A673 (cell line): ENCODE measurements around the gene CCL14. TPM values are rescaled to one million over a fixed set of nuclear protein-coding genes. Genes with fewer than 3 reads are reported as not detected.

ENCODE experiments used
- Bru-seq: library from RNA; stranded (reverse); fragments of 400-500 nt; gene quantifications from one replicate; lab custom pipeline; 2021; lab: Mats Ljungman, UMichigan
- BruChase-seq, 2 experiments: library from RNA; stranded (reverse); fragments of 400-500 nt; gene quantifications; one replicate each; lab custom pipeline; 2021; lab: Mats Ljungman, UMichigan
- BruUV-seq: library from RNA; stranded (reverse); fragments of 400-500 nt; replicated peaks from 2 replicates; lab custom pipeline; 2021; lab: Mats Ljungman, UMichigan
- CTCF ChIA-PET: fragments of 300-600 bp; sonication (Branson Sonifier 250); formaldehyde crosslinking; loops from one replicate; lab custom pipeline; 2022; ENCODE audit warnings: antibody characterized with exemption; lab: Charles Lee
- POLR2A ChIA-PET: fragments of 300-600 bp; sonication (Branson Sonifier 250); formaldehyde crosslinking; loops from one replicate; lab custom pipeline; 2022; ENCODE audit warnings: antibody characterized with exemption; ENCODE audit not compliant: low non-redundant PET; lab: Charles Lee
- DNase-seq: peaks from one replicate; pipeline ENCODE4 v3.0.0-alpha.2; 2015; ENCODE audit warnings: low spot score
- H3K27ac ChIP-seq: fragments of 200-600 bp; sonication (generic); 2 replicates; pipeline ENCODE4 v1.5.1; 2016; ENCODE audit warnings: mixed run types, low read depth, mild to moderate bottlenecking, mixed read lengths, antibody characterized with exemption, low read length; ENCODE audit not compliant: poor library complexity, severe bottlenecking
- H3K27me3 ChIP-seq: fragments of 200-600 bp; sonication (generic); replicated peaks from 2 replicates; pipeline ENCODE4 v1.6.1; 2017; ENCODE audit warnings: mixed run types, low read depth, mild to moderate bottlenecking, mixed read lengths, antibody characterized with exemption, low read length; ENCODE audit not compliant: insufficient read depth, poor library complexity
- H3K36me3 ChIP-seq: fragments of 200-600 bp; sonication (generic); 2 replicates; pipeline ENCODE4 v1.6.1; 2016; ENCODE audit warnings: mixed run types, mild to moderate bottlenecking, mixed read lengths, antibody characterized with exemption, low read length; ENCODE audit not compliant: insufficient read depth, poor library complexity, severe bottlenecking
- H3K4me1 ChIP-seq: fragments of 200-600 bp; sonication (generic); 2 replicates; pipeline ENCODE4 v1.6.1; 2017; ENCODE audit warnings: mixed run types, mild to moderate bottlenecking, mixed read lengths, antibody characterized with exemption, low read length; ENCODE audit not compliant: insufficient read depth, poor library complexity, severe bottlenecking
- H3K4me3 ChIP-seq: fragments of 200-600 bp; sonication (generic); 2 replicates; pipeline ENCODE4 v1.5.1; 2016; ENCODE audit warnings: low read depth, mixed run types, mild to moderate bottlenecking, mixed read lengths, low read length; ENCODE audit not compliant: poor library complexity, severe bottlenecking
- H3K9me3 ChIP-seq: fragments of 200-600 bp; sonication (generic); 2 replicates; pipeline ENCODE4 v1.6.1; 2016; ENCODE audit warnings: mixed run types, low read depth, mild to moderate bottlenecking, mixed read lengths, antibody characterized with exemption, low read length; ENCODE audit not compliant: poor library complexity, severe bottlenecking
- EZH2 ChIP-seq: fragments of 200-600 bp; sonication (generic); IDR thresholded peaks from 2 replicates; pipeline ENCODE4 v1.6.1; 2017; ENCODE audit warnings: borderline replicate concordance, low read depth, mild to moderate bottlenecking, mixed read lengths, antibody characterized with exemption, low read length; ENCODE audit not compliant: poor library complexity, severe bottlenecking
- intact Hi-C: fragments of 100-400 bp; cut with micrococcal nuclease; formaldehyde crosslinking; loops from one replicate; pipeline ENCODE4 v1.10.0; 2022; ENCODE audit not compliant: unreplicated experiment
- long read RNA-seq: library from polyadenylated mRNA; stranded (forward); transcript quantifications from one replicate; pipeline ENCODE4 v2.0.0, GENCODE V29; 2022
- total RNA-seq: library from RNA; stranded (reverse); gene quantifications from 2 replicates; pipeline ENCODE4 v1.2.3, GENCODE V29; 2021
- TF ChIP-seq, protein P1 (sequence below): fragments of 300-800, 200-600 bp; sonication (generic); conservative IDR thresholded peaks from 2 replicates; pipeline ENCODE4 v1.5.1; 2017; ENCODE audit warnings: low read depth, mild to moderate bottlenecking, antibody characterized with exemption, low read length, moderate library complexity, mixed read lengths

Gene CCL14
- total RNA-seq (not detected in 2 replicates), Bru-seq, nascent RNA (not detected), BruChase-seq, experiment 1, labeled RNA remaining after a 2-hour chase (not detected), BruChase-seq, experiment 2, labeled RNA remaining after a 6-hour chase (not detected)
- long read RNA-seq, result 0 reads

DNA sequence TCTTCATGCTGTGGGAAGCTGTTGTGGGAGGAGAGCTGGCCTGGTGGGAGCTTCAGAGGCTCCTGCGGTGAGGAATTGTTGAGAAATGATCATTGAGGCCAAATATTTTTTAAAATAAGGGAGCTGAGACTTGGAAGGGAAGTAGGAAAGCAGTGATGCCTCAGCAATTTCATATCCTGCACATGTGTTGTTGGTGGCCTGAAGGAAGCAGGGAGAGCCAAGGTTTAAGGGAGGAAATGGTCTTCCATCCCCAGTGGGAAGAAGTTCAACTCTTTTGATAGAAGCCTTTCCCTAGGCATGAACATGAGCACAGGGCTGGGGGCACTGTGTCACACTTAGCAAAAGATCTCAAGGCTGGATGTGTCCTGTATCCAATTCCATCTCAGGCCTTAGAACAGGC is at the start of gene CCL14:
Gene CCL14 (minus strand): TSS at position 87 of the 400 bp plus-strand sequence. CDS start 80 bp downstream, at position 7.
- intact Hi-C loops, result no loop called here
- H3K9me3 ChIP-seq, result no peaks in the 10 kb centered on the region
- TF ChIP-seq EZH2, result no peak
- TF ChIP-seq, protein P1, sequence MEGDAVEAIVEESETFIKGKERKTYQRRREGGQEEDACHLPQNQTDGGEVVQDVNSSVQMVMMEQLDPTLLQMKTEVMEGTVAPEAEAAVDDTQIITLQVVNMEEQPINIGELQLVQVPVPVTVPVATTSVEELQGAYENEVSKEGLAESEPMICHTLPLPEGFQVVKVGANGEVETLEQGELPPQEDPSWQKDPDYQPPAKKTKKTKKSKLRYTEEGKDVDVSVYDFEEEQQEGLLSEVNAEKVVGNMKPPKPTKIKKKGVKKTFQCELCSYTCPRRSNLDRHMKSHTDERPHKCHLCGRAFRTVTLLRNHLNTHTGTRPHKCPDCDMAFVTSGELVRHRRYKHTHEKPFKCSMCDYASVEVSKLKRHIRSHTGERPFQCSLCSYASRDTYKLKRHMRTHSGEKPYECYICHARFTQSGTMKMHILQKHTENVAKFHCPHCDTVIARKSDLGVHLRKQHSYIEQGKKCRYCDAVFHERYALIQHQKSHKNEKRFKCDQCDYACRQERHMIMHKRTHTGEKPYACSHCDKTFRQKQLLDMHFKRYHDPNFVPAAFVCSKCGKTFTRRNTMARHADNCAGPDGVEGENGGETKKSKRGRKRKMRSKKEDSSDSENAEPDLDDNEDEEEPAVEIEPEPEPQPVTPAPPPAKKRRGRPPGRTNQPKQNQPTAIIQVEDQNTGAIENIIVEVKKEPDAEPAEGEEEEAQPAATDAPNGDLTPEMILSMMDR, result no peak
- H3K27me3 ChIP-seq, result no peaks in the 10 kb centered on the region
- CTCF ChIA-PET, result no interaction called here
- no peak within 1 kb of the TSS for H3K4me3 ChIP-seq
- POLR2A ChIA-PET, result no interaction called here
- BruUV-seq, result no TSS peak
- no peaks in the 10 kb centered on the region for H3K4me1 ChIP-seq
- H3K36me3 ChIP-seq, result no peaks in the 10 kb centered on the region
- no peak within 1 kb of the TSS for H3K27ac ChIP-seq
- no peak for DNase-seq

DNA sequence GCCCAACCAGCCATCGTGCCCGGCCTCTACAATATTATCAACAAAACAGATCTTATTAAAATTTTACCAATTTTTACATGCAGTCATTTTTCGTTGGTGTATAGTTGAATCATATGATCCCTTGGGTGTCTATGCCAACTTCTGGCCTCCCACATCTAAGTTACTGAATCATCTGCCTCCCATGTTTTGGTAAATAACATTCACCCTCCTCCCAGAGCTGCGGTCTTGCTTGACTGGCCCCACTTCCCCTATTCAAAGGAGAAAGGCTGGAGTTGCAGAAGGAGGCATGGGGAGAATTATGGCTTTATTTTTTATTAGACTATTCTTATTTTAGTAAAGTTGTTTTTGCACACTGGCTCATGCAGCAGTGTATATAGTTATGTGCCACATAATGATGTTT is 49.7 kb upstream of the CCL14 start:
- no peaks in the 10 kb centered on the region for H3K27me3 ChIP-seq
- H3K27ac ChIP-seq, result no peak overlapping the region
- BruUV-seq, result no TSS peak
- no peaks in the 10 kb centered on the region for H3K9me3 ChIP-seq
- no peaks in the 10 kb centered on the region for H3K36me3 ChIP-seq
- no peaks in the 10 kb centered on the region for H3K4me1 ChIP-seq
- intact Hi-C loops, result no loop called here
- TF ChIP-seq EZH2, result no peak
- TF ChIP-seq, protein P1, result no peak
- ChIA-PET CTCF (no interaction called here), POLR2A (no interaction called here)
- DNase-seq, result no peak
- H3K4me3 ChIP-seq, result no peak overlapping the region

DNA sequence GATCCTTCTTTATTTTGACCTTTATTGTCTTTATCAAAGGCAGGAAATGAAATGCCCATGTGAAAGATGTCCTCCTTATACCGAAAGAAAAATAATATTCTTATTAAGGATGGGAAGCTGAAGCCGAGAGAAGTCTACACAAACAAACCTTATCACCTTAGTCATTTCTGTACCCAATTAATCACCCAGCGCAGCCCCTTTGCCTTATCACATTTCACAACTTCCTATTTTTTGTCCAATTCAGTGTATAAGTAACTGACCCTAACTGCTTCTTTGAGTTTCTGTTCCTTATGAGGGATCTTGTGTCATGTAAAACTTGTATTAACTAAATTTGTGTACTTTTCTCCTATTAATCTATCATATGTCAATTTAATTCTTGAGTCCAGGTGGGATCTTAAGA is 47.6 kb upstream of the CCL14 start:
- BruUV-seq, result no TSS peak
- intact Hi-C loops, result no loop called here

More for the DNA sequence above, 47.6 kb upstream of the CCL14 start:
- no peaks in the 10 kb centered on the region for H3K27me3 ChIP-seq
- H3K4me3 ChIP-seq, result no peak overlapping the region
- no peak overlapping the region for H3K27ac ChIP-seq
- ChIA-PET POLR2A (no interaction called here), CTCF (no interaction called here)
- H3K4me1 ChIP-seq, result no peaks in the 10 kb centered on the region
- H3K9me3 ChIP-seq, result no peaks in the 10 kb centered on the region
- DNase-seq, result no peak
- TF ChIP-seq, protein P1, result no peak
- no peak for TF ChIP-seq EZH2
- no peaks in the 10 kb centered on the region for H3K36me3 ChIP-seq
